ENCODE results near the gene TOR1AIP1. TPM values are rescaled to one million over a fixed set of nuclear protein-coding genes. Genes with fewer than 3 reads are reported as not detected.
A peak's percentile ranks its signal among the peaks of the same experiment; 100 is the strongest.

TOR1AIP1 gene
- polyA plus RNA-seq, 1 experiment, result 16.4 TPM

DNA sequence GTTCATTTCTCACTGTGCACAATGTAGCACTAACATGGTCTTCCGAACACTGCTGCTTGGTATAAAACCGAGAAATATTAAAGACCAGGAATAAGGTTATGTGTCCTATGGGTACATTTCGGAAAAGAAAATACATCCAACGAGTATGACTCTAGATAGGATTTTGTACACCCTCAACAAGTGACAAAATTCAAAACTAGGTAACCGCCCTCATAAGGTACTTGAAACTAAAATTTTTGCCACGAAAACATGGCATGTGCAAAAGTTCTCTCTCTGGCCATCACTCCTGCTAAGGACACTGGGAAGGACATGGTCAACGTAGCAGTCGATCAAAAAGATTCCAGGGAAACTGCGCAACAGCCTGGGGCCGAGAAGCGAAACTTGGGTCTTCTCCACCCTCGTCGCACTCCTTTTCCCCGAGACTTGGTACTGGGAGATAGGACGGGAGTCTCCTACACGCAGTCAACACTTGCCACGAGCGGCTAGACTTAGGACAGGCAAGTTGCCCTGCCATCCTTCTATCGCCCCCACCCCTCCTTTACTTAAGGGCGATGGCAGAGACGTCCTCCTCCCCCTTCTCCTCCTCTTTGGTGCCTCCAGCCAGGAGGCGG, 338 bp upstream of the TOR1AIP1 start:
- peak; percentile 84 for DNase-seq (ENCODE audit: low read depth)
- CTCF ChIA-PET, result interaction anchor here (1.0 to 1.2 kb wide), 2 partner anchors 64 to 67 kb away, joined by 4 to 6 read pairs; no protein-coding TSS in a partner anchor
- Histone ChIP-seq H3K4me3 (ENCODE audit: low read depth, low read length) (peak overlapping the region; percentile 73), H3K36me3 (ENCODE audit: control insufficient read depth, insufficient read depth, low read length) (peaks cover 1% of the 10 kb centered on the region; the same call in 1 of the 2 replicates), H3K27me3 (ENCODE audit: control insufficient read depth, insufficient read depth, low read length) (no peaks in the 10 kb centered on the region)
- POLR2A ChIA-PET, result interaction anchor here (0.6 to 0.7 kb wide), 4 partner anchors 13 to 286 kb away, joined by 3 to 4 read pairs (median 4); no protein-coding TSS in a partner anchor
- TF ChIP-seq, protein P1, sequence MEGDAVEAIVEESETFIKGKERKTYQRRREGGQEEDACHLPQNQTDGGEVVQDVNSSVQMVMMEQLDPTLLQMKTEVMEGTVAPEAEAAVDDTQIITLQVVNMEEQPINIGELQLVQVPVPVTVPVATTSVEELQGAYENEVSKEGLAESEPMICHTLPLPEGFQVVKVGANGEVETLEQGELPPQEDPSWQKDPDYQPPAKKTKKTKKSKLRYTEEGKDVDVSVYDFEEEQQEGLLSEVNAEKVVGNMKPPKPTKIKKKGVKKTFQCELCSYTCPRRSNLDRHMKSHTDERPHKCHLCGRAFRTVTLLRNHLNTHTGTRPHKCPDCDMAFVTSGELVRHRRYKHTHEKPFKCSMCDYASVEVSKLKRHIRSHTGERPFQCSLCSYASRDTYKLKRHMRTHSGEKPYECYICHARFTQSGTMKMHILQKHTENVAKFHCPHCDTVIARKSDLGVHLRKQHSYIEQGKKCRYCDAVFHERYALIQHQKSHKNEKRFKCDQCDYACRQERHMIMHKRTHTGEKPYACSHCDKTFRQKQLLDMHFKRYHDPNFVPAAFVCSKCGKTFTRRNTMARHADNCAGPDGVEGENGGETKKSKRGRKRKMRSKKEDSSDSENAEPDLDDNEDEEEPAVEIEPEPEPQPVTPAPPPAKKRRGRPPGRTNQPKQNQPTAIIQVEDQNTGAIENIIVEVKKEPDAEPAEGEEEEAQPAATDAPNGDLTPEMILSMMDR (IDR thresholded peaks at IDR 0.05; ENCODE audit: insufficient read depth, low read depth, low read length), result no peak

DNA sequence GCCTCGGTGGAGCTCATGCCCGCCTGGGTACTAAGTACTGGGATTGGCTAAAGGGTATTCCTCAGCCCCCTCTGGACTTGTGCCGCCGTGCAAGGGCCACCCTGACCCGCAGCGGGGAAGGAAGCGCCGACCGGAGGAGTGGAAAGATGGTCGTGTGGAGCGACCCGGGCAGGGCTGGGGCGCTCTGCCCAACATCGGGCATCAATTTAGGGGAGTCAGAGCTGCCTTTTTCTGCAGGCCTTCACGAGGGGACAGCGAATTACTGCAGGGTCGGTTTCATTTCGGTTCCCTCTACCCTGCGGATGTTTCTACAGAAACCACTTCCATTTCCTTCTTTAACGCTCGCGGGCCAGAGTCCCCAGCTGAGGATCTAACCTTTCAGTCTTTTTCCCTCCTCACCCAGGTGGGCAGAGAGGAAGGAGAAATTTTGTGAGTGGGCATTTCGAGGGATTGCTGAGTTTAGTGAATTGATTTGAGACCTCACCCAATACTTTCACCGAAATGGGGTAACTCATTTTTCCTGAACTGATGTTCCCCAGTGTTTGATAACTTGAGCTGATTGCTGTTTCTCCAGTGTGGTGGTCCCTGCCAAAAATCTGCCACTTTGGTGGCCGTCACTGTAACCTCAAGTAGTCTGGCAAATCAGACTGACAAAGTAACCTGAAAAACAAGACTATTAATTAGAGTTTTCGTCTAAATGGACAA, 1.1 kb downstream of the TOR1AIP1 start:
- ChIA-PET POLR2A (interaction anchor here (0.6 to 0.7 kb wide), 2 partner anchors 73 to 271 kb away, joined by 3 to 6 read pairs; no protein-coding TSS in a partner anchor), CTCF (interaction anchor here (0.5 to 1.7 kb wide), 5 partner anchors 9 to 297 kb away, joined by 3 to 5 read pairs (median 3); no protein-coding TSS in a partner anchor)
- peak overlapping the region; percentile 73 for H3K4me3 ChIP-seq (ENCODE audit: low read depth, low read length)
- TF ChIP-seq, protein P1 (IDR thresholded peaks at IDR 0.05; ENCODE audit: insufficient read depth, low read depth, low read length), result no peak
- no peak for DNase-seq (ENCODE audit: low read depth)
- peaks cover 1% of the 10 kb centered on the region; the same call in 1 of the 2 replicates for H3K36me3 ChIP-seq (ENCODE audit: control insufficient read depth, insufficient read depth, low read length)
- H3K27me3 ChIP-seq (ENCODE audit: control insufficient read depth, insufficient read depth, low read length), result no peaks in the 10 kb centered on the region

DNA sequence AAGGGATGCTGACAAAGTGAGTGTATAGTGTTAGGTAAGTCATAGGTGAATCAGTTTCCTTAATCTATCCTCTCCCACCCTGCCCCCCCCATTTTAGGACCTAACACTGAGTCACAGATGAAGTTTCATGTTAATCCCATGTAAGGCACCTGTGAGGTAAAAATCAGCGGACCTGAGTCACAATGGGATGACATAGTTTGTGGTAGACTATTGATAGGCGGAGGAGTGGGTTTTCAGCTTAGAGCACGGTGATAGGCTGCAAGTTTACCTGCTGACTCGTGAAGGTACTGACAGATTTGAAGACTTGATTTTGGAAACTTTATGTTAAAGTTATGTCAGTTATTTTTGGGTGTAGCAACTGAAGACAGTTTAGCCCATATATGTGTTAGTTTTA, 1.7 kb downstream of the TOR1AIP1 start:
- Histone ChIP-seq H3K4me3 (ENCODE audit: low read depth, low read length) (peak overlapping the region; percentile 73), H3K27me3 (ENCODE audit: control insufficient read depth, insufficient read depth, low read length) (no peaks in the 10 kb centered on the region), H3K36me3 (ENCODE audit: control insufficient read depth, insufficient read depth, low read length) (peaks cover 1% of the 10 kb centered on the region; the same call in 1 of the 2 replicates)
- TF ChIP-seq, protein P1 (IDR thresholded peaks at IDR 0.05; ENCODE audit: insufficient read depth, low read depth, low read length), result no peak
- ChIA-PET POLR2A (interaction anchor here (0.7 kb wide), 1 partner anchor 72 kb away, joined by 3 read pairs; no protein-coding TSS in a partner anchor), CTCF (interaction anchor here (0.5 to 1.7 kb wide), 4 partner anchors 13 to 297 kb away, joined by 3 to 5 read pairs (median 4); no protein-coding TSS in a partner anchor)
- DNase-seq (ENCODE audit: low read depth), result no peak

DNA sequence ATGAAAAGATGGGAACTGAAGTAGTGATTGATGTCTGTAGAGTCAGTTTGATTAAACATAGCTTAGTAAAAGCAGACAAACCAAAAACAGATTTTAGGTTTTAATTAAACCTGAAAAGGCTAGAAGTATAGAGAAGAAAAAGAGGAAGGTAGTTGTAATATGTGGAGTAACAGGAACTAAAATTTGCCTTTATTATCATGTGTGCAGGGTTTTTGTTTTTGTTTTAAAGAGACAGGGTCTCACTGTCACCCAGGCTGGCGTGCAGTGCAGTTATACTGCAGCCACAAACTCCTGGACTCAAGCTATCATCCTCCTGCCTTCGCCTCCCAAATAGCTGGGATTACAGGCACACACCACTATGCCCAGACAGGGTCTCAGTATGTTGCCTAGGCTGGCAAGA, 6.0 kb downstream of the TOR1AIP1 start:
- POLR2A ChIA-PET, result no interaction called here
- TF ChIP-seq, protein P1 (IDR thresholded peaks at IDR 0.05; ENCODE audit: insufficient read depth, low read depth, low read length), result no peak
- no peaks in the 10 kb centered on the region for H3K27me3 ChIP-seq (ENCODE audit: control insufficient read depth, insufficient read depth, low read length)
- no peak for DNase-seq (ENCODE audit: low read depth)
- CTCF ChIA-PET, result interaction anchor here (0.9 to 1.6 kb wide), 5 partner anchors 9 to 293 kb away, joined by 3 to 4 read pairs (median 3); no protein-coding TSS in a partner anchor
- peaks cover 9% of the 10 kb centered on the region for H3K36me3 ChIP-seq (ENCODE audit: control insufficient read depth, insufficient read depth, low read length)
- no peak overlapping the region for H3K4me3 ChIP-seq (ENCODE audit: low read depth, low read length)

DNA sequence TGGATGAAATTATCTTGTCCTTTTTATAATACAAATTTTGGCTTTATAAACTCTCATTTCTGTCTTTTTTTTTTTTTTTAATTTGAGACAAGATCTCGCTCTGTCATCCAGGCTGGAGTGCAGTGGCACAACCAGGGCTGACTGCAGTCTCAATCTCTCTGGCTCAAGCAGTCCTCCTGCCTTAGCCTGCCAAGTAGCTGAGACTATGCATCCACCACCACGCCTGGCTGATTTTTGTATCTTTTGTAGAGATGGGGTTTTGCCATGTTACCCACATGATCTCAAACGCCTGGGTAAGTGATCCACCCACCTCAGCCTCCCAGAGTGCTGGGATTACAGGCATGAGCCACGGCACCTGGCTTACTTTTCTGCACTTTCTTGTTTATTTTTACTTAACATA, 7.5 kb downstream of the TOR1AIP1 start:
- ChIA-PET CTCF (interaction anchor here (1.6 kb wide), 1 partner anchor 290 kb away, joined by 3 read pairs; no protein-coding TSS in a partner anchor), POLR2A (no interaction called here)
- H3K27me3 ChIP-seq (ENCODE audit: control insufficient read depth, insufficient read depth, low read length), result no peaks in the 10 kb centered on the region
- DNase-seq (ENCODE audit: low read depth), result no peak
- no peak overlapping the region for H3K4me3 ChIP-seq (ENCODE audit: low read depth, low read length)
- TF ChIP-seq, protein P1 (IDR thresholded peaks at IDR 0.05; ENCODE audit: insufficient read depth, low read depth, low read length), result no peak
- H3K36me3 ChIP-seq (ENCODE audit: control insufficient read depth, insufficient read depth, low read length), result peaks cover 9% of the 10 kb centered on the region
